HepG2 (cell line): ENCODE results near the gene SH2D3C. TPM values are rescaled to one million over a fixed set of nuclear protein-coding genes. Genes with fewer than 3 reads are reported as not detected.
A peak's percentile ranks its signal among the peaks of the same experiment; 100 is the strongest.

Experiments used
- ARNTL ChIP-seq: sonication (generic); formaldehyde crosslinking; IDR thresholded peaks from 2 replicates; pipeline ENCODE4 v1.4.0; 2020; ENCODE audit warnings: mild to moderate bottlenecking, missing genetic modification reagents
- CTCF ChIP-seq: sonication (generic); formaldehyde crosslinking; IDR thresholded peaks from 2 replicates; pipeline ENCODE4 v1.5.0; 2020; ENCODE audit warnings: mild to moderate bottlenecking, missing genetic modification reagents, moderate library complexity
- MEIS2 ChIP-seq: sonication (generic); formaldehyde crosslinking; IDR thresholded peaks from 2 replicates; pipeline ENCODE4 v1.9.0; 2021; ENCODE audit warnings: mild to moderate bottlenecking, missing genetic modification reagents
- RFX1 ChIP-seq: fragments of 450-650 bp; IDR thresholded peaks from 2 replicates; pipeline ENCODE4 v1.6.1; 2017
- RFX3 ChIP-seq: IDR thresholded peaks from 2 replicates; pipeline ENCODE4 v1.6.1; 2016; ENCODE audit warnings: missing biosample characterization, missing genetic modification reagents
- SATB2 ChIP-seq: sonication (generic); formaldehyde crosslinking; IDR thresholded peaks from 2 replicates; pipeline ENCODE4 v1.5.0; 2020; ENCODE audit warnings: missing genetic modification reagents
- YEATS4 ChIP-seq: sonication (generic); formaldehyde crosslinking; IDR thresholded peaks from 2 replicates; pipeline ENCODE4 v1.4.0; 2020; ENCODE audit warnings: missing genetic modification reagents, borderline replicate concordance
- ZNF205 ChIP-seq: IDR thresholded peaks from 2 replicates; pipeline ENCODE4 v1.6.1; 2018; ENCODE audit warnings: missing biosample characterization, missing genetic modification reagents
- ZNF275 ChIP-seq: sonication (generic); formaldehyde crosslinking; IDR thresholded peaks from 2 replicates; pipeline ENCODE4 v1.8.0; 2022; ENCODE audit warnings: missing genetic modification reagents, mild to moderate bottlenecking, inconsistent platforms, borderline replicate concordance
- ZNF451 ChIP-seq: sonication (generic); formaldehyde crosslinking; IDR thresholded peaks from 2 replicates; pipeline ENCODE4 v1.5.0; 2020; ENCODE audit warnings: mild to moderate bottlenecking, missing genetic modification reagents
- ZNF513 ChIP-seq: sonication (generic); formaldehyde crosslinking; conservative IDR thresholded peaks from 2 replicates; pipeline ENCODE4 v1.5.0; 2020; ENCODE audit warnings: missing genetic modification reagents
- ZNF746 ChIP-seq: sonication (generic); formaldehyde crosslinking; IDR thresholded peaks from 2 replicates; pipeline ENCODE4 v1.8.0; 2022; ENCODE audit warnings: mild to moderate bottlenecking, missing genetic modification reagents
- ZSCAN22 ChIP-seq: sonication (generic); formaldehyde crosslinking; IDR thresholded peaks from 2 replicates; pipeline ENCODE4 v1.4.0; 2020; ENCODE audit warnings: mild to moderate bottlenecking, missing genetic modification reagents
- polyA plus RNA-seq, 8 experiments: library from polyadenylated mRNA; depleted of rRNA in 3 of 8; stranded (reverse) in 7 of 8; unstranded in 1 of 8; fragments of >200 nt; fragmentation: Illumina TruSeq in 4 of 8; extraction: Trizol in 4 of 8; gene quantifications; 2 replicates each; pipeline versions ENCODE4 v1.2.1 to v1.2.3, GENCODE V29; 2011 to 2016; ENCODE audit warnings: low read depth in 4 of 8, missing spikeins in 1 of 8, mixed read lengths in 1 of 8; ENCODE audit not compliant: insufficient read depth in 1 of 8
- total RNA-seq, 5 experiments: library from RNA; depleted of rRNA; stranded (reverse); fragments of >200 nt; fragmentation: Illumina TruSeq; extraction: Trizol; gene quantifications; 2 replicates each; pipeline ENCODE4 v1.2.3, GENCODE V29; 2016; ENCODE audit warnings: low read depth in 1 of 5

Gene SH2D3C
- total and polyA plus RNA-seq, 2 of the 13 experiments (the other 11 are each of a cell fraction or from before 2014, with no cell fraction given), result not detected

- TF ChIP-seq ZNF275 (CRISPR knock-in tag) (no peak), ZNF205 (CRISPR knock-in tag) (0 out of 2 replicates have a peak, but pooled peaks have one; percentile 23), RFX3 (CRISPR knock-in tag) (peak; percentile 70), CTCF (CRISPR knock-in tag) (peak; percentile 93), ZSCAN22 (CRISPR knock-in tag) (no peak), YEATS4 (CRISPR knock-in tag) (peak; percentile 36; the same call in 1 of the 2 replicates), ZNF746 (CRISPR knock-in tag) (peak; percentile 63; the same call in 1 of the 2 replicates), ARNTL (0 out of 2 replicates have a peak, but pooled peaks have one; percentile 23), RFX1 (peak; percentile 53), SATB2 (CRISPR knock-in tag) (no peak), ZNF513 (CRISPR knock-in tag) (no peak), ZNF451 (no peak), MEIS2 (CRISPR knock-in tag) (no peak)
Measured at GRCh38 chr9:127785023-127785932, 6.8 kb upstream of the SH2D3C start (continued).
